ENCODE measurements around the gene GNAS-AS1. TPM values are rescaled to one million over a fixed set of nuclear protein-coding genes. Genes with fewer than 3 reads are reported as not detected.

GNAS-AS1 gene
- total RNA-seq, 1 donor from 2014 or later, result 1.4 TPM

GRCh38 chr20:58807801-58808200, 42.9 kb downstream of the GNAS-AS1 start:
- POLR2A ChIA-PET, result no interaction called here
- no peaks in the 10 kb centered on the region for H3K4me1 Mint-ChIP-seq
- DNase-seq (no peak), ATAC-seq (ENCODE audit: low read depth) (no peak)
- intact Hi-C loops (cut with micrococcal nuclease), result no loop called here
- no peak for TF ChIP-seq CTCF (IDR thresholded peaks at IDR 0.05)
- no peak overlapping the region for H3K27ac Mint-ChIP-seq
- H3K36me3 Mint-ChIP-seq (ENCODE audit: low read depth), result no peaks in the 10 kb centered on the region
- H3K9me3 Mint-ChIP-seq, result no peaks in the 10 kb centered on the region
- no peak overlapping the region for H3K4me3 Mint-ChIP-seq
- peaks cover 12% of the 10 kb centered on the region for H3K27me3 Mint-ChIP-seq
- CTCF ChIA-PET, result no interaction called here

GRCh38 chr20:58803533-58803932, 47.2 kb downstream of the GNAS-AS1 start:
- Mint-ChIP-seq H3K4me1 (no peaks in the 10 kb centered on the region), H3K27me3 (peaks cover 6% of the 10 kb centered on the region), H3K27ac (no peak overlapping the region), H3K4me3 (no peak overlapping the region), H3K36me3 (ENCODE audit: low read depth) (no peaks in the 10 kb centered on the region), H3K9me3 (no peaks in the 10 kb centered on the region)
- ChIA-PET CTCF (no interaction called here), POLR2A (no interaction called here)
- ATAC-seq (ENCODE audit: low read depth) (no peak), DNase-seq (no peak)
- TF ChIP-seq CTCF (IDR thresholded peaks at IDR 0.05), result no peak
- intact Hi-C loops (cut with micrococcal nuclease), result no loop called here

DNA sequence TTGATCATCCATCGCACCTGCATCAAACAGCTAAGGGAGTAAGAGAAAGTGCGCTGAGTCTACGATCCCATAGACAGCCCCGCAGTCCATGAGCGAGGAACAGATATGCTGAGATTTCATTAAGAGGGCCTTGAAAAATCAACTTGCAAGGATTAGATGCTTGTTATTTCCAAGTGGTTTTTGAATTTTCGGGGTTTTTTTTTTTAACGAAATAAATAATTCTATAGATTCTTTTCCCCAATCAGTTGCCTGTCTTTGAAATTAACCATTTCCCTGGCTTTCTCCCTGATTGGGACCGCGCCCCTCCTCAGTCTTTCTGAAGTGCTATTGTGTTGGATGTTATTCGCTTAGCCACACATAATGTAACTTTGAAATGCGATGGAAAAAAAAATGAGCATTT, 48.6 kb downstream of the GNAS-AS1 start:
- POLR2A ChIA-PET, result no interaction called here
- no peak for TF ChIP-seq CTCF (IDR thresholded peaks at IDR 0.05)
- Mint-ChIP-seq H3K4me1 (no peaks in the 10 kb centered on the region), H3K36me3 (ENCODE audit: low read depth) (no peaks in the 10 kb centered on the region), H3K27ac (no peak overlapping the region), H3K4me3 (no peak overlapping the region), H3K9me3 (no peaks in the 10 kb centered on the region), H3K27me3 (peaks cover 6% of the 10 kb centered on the region)
- CTCF ChIA-PET, result no interaction called here
- DNase-seq (no peak), ATAC-seq (ENCODE audit: low read depth) (no peak)
- intact Hi-C loops (cut with micrococcal nuclease), result no loop called here

GRCh38 chr20:58800134-58800871, 50.4 kb downstream of the GNAS-AS1 start:
- no peaks in the 10 kb centered on the region for H3K36me3 Mint-ChIP-seq (ENCODE audit: low read depth)
- ChIA-PET CTCF (no interaction called here), POLR2A (no interaction called here)
- intact Hi-C loops (cut with micrococcal nuclease), result no loop called here
- H3K9me3 Mint-ChIP-seq, result no peaks in the 10 kb centered on the region
- no peak overlapping the region for H3K27ac Mint-ChIP-seq
- H3K4me1 Mint-ChIP-seq, result no peaks in the 10 kb centered on the region
- peaks cover 8% of the 10 kb centered on the region for H3K27me3 Mint-ChIP-seq
- no peak for TF ChIP-seq CTCF (IDR thresholded peaks at IDR 0.05)
- DNase-seq (no peak), ATAC-seq (ENCODE audit: low read depth) (no peak)
- H3K4me3 Mint-ChIP-seq, result no peak overlapping the region

- no peak for ATAC-seq (ENCODE audit: low read depth)
- POLR2A ChIA-PET, result no interaction called here
- CTCF ChIA-PET, result no interaction called here
- peaks cover 8% of the 10 kb centered on the region for H3K27me3 Mint-ChIP-seq
- no peaks in the 10 kb centered on the region for H3K4me1 Mint-ChIP-seq
- DNase-seq, result no peak
- TF ChIP-seq CTCF (IDR thresholded peaks at IDR 0.05), result no peak
- no peak overlapping the region for H3K4me3 Mint-ChIP-seq
- H3K27ac Mint-ChIP-seq, result no peak overlapping the region
- no peaks in the 10 kb centered on the region for H3K9me3 Mint-ChIP-seq
- H3K36me3 Mint-ChIP-seq (ENCODE audit: low read depth), result no peaks in the 10 kb centered on the region
- intact Hi-C loops (cut with micrococcal nuclease), result no loop called here
Observed at GRCh38 chr20:58797371-58798338, 53.0 kb downstream of the GNAS-AS1 start.

All from activated B cell treated with CpG ODN at 0.5 μM for 24 hours (primary cell).